Hepatocyte (in vitro differentiated cells): ENCODE data around the gene XRCC6.

Experiments used
- CTCF ChIP-seq: fragments of 200-600 bp; sonication (generic); IDR thresholded peaks from 2 replicates; pipeline ENCODE4 v1.5.1; 2016; ENCODE audit warnings: antibody characterized with exemption, mild to moderate bottlenecking; ENCODE audit not compliant: poor library complexity
- EZH2 ChIP-seq: fragments of 200-600 bp; sonication (generic); IDR thresholded peaks from 2 replicates; pipeline ENCODE4 v1.6.1; 2016; ENCODE audit warnings: antibody characterized with exemption, mild to moderate bottlenecking, borderline replicate concordance
- EZH2phosphoT487 ChIP-seq: fragments of 200-600 bp; sonication (generic); IDR thresholded peaks from one replicate; pipeline ENCODE4 v1.6.1; 2018; ENCODE audit warnings: antibody characterized with exemption, mild to moderate bottlenecking, low read depth, moderate library complexity; ENCODE audit not compliant: unreplicated experiment, severe bottlenecking

GRCh38 chr22:41674846-41675340, 53.8 kb downstream of the XRCC6 start:
- no peak for TF ChIP-seq CTCF
- no peak for TF ChIP-seq EZH2
- TF ChIP-seq EZH2phosphoT487 = no peak
